Nephron progenitor cell (in vitro differentiated cells): ENCODE results near the gene ANKS1B.
"Not testable (repeated sequence)": the region's sequence is repeated elsewhere in the genome, so short reads cannot be mapped to it uniquely, and the experiment has no call there.

ENCODE experiments used
- DNase-seq: peaks from one replicate; pipeline ENCODE4 v3.0.0; 2021
- H3K27ac Mint-ChIP-seq: 2 replicates; pipeline ENCODE4 v1.8.0; 2021; ENCODE audit warnings: mild to moderate bottlenecking, moderate library complexity, mixed read lengths
- H3K27me3 Mint-ChIP-seq: 2 replicates; pipeline ENCODE4 v1.8.0; 2021; ENCODE audit warnings: mild to moderate bottlenecking, low read depth, mixed read lengths; ENCODE audit not compliant: poor library complexity
- H3K36me3 Mint-ChIP-seq: 2 replicates; pipeline ENCODE4 v1.8.0; 2021; ENCODE audit warnings: low read depth, mixed read lengths
- H3K4me1 Mint-ChIP-seq: 2 replicates; pipeline ENCODE4 v1.8.0; 2021; ENCODE audit warnings: mixed read lengths
- H3K4me3 Mint-ChIP-seq: 2 replicates; pipeline ENCODE4 v1.8.0; 2021; ENCODE audit warnings: mild to moderate bottlenecking, moderate library complexity, mixed read lengths
- H3K9me3 Mint-ChIP-seq: 2 replicates; pipeline ENCODE4 v1.8.0; 2021; ENCODE audit warnings: mild to moderate bottlenecking, moderate library complexity, mixed read lengths
- TF ChIP-seq, protein P1 (sequence below): fragments of 200-600 bp; sonication (generic); IDR thresholded peaks from 2 replicates; pipeline ENCODE4 v1.5.0; 2021; ENCODE audit warnings: antibody characterized with exemption

The ANKS1B gene

DNA sequence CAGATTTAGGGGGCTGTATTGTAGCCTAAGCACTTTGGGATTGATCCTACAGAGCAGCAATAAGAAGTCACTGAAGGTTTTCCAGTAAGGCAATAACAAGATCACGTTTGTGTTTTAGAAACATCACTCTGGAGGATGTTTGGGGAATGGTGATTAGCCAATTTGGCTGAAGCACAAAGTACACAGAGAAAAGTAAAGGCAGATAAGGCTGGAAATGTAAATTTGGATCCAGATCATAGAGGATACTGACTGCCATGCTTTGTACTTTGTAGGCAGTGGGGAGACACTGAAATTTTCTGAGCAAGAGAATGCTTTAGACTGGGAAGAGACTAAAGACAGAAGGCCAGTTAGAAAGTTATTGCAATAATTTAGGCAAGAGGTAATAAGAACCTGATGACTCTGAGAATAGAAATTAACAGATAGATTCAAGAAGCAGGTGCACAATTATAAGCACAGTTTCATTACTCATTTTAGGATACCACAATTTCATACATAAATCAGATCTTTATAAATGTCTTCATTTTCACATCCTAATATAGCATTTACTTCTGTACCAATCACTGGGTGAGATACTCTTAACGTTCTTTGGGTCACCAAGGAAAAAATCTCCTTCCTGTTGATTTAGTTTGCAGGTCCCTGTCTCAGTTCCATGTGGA is 651.7 kb downstream of the ANKS1B start:
- Mint-ChIP-seq H3K27me3 (no peaks in the 10 kb centered on the region), H3K4me3 (no peak overlapping the region), H3K27ac (no peak overlapping the region), H3K4me1 (no peaks in the 10 kb centered on the region), H3K9me3 (no peaks in the 10 kb centered on the region), H3K36me3 (no peaks in the 10 kb centered on the region)
- DNase-seq: no peak
- TF ChIP-seq, protein P1, sequence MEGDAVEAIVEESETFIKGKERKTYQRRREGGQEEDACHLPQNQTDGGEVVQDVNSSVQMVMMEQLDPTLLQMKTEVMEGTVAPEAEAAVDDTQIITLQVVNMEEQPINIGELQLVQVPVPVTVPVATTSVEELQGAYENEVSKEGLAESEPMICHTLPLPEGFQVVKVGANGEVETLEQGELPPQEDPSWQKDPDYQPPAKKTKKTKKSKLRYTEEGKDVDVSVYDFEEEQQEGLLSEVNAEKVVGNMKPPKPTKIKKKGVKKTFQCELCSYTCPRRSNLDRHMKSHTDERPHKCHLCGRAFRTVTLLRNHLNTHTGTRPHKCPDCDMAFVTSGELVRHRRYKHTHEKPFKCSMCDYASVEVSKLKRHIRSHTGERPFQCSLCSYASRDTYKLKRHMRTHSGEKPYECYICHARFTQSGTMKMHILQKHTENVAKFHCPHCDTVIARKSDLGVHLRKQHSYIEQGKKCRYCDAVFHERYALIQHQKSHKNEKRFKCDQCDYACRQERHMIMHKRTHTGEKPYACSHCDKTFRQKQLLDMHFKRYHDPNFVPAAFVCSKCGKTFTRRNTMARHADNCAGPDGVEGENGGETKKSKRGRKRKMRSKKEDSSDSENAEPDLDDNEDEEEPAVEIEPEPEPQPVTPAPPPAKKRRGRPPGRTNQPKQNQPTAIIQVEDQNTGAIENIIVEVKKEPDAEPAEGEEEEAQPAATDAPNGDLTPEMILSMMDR: no peak

DNA sequence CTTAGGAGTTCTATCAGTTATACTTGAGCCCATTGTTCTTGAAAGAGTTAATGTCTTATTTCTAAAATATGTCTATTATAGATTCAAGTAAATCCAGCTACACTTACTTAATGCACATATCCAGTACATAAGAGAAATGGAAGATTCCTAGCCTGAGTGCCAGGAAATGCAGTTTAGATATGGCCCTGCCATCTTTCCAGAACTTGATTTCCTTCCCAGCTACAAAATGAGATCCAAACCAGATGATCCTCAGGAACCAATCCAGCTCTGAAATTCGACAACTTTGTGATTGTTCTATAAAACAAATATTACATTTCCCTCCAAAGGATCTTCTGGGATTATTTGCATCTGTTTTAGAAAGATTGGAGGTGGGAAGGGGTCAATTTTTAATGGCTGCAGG is 654.5 kb downstream of the ANKS1B start:
- Mint-ChIP-seq H3K4me3 (no peak overlapping the region), H3K9me3 (no peaks in the 10 kb centered on the region), H3K36me3 (no peaks in the 10 kb centered on the region), H3K27ac (no peak overlapping the region), H3K4me1 (no peaks in the 10 kb centered on the region), H3K27me3 (no peaks in the 10 kb centered on the region)
- no peak for DNase-seq
- TF ChIP-seq, protein P1: no peak

DNA sequence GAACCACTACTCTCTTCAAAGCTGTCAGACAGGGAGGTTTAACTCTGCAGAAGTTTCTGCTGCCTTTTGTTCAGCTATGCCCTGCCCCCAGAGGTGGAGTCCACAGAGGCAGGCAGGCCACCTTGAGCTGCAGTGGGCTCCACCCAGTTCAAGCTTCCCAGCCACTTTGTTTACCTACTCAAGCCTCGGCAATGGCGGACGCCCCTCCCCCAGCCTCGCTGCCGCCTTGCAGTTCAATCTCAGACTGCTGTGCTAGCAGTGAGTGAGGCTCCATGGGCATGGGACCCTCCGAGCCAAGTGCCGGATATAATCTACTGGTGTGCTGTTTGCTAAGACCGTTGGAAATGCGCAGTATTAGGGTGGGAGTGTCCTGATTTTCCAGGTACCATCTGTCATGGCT is 663.5 kb downstream of the ANKS1B start:
- DNase-seq, H3K36me3 Mint-ChIP-seq, H3K4me3 Mint-ChIP-seq, H3K27ac Mint-ChIP-seq, H3K27me3 Mint-ChIP-seq, H3K4me1 Mint-ChIP-seq: not testable (repeated sequence)
- peaks cover 46% of the 10 kb centered on the region for H3K9me3 Mint-ChIP-seq

DNA sequence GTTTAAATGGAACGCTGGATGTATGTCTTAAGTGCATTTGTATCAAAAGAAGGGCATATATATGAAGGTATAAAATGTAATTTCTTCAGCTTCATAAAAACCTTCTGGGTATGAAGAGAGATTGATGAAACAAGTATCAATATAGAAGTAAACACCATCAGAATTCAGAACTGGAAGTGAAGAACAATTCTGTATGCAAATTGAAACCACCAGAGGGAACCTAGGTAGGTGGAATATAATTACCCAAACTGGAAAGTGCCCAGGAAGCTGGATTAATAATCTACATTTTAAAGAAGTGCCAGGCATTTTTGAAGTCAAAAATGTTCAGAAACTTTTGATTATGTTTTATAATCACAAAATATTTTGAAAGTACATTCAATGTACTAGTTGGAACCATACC is 673.4 kb downstream of the ANKS1B start:
- Mint-ChIP-seq H3K36me3 (no peaks in the 10 kb centered on the region), H3K27me3 (no peaks in the 10 kb centered on the region), H3K27ac (no peak overlapping the region), H3K4me1 (no peaks in the 10 kb centered on the region), H3K9me3 (no peaks in the 10 kb centered on the region), H3K4me3 (no peak overlapping the region)
- no peak for DNase-seq
- TF ChIP-seq, protein P1: no peak

DNA sequence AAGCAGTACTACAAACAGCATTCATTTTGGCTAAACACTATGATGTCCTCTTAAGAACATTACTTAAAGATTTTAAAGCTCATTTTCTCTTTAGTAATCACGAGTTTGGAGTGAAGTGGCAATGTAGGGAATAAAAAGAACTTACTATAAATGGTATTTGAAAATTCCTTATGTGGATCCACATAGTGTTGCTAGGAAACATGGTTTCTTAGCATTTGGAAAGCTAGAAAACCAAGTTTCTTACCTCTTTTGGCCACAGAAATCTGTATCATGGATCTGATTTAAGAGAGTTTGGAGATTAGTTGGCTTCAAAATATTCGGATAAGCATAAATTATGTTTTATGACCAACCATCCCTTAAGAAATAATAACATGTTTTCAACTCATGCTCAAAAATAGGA is 674.9 kb downstream of the ANKS1B start:
- no peak for DNase-seq
- TF ChIP-seq, protein P1: no peak
- Mint-ChIP-seq H3K27ac (no peak overlapping the region), H3K4me1 (no peaks in the 10 kb centered on the region), H3K9me3 (no peaks in the 10 kb centered on the region), H3K4me3 (no peak overlapping the region), H3K36me3 (no peaks in the 10 kb centered on the region), H3K27me3 (no peaks in the 10 kb centered on the region)

DNA sequence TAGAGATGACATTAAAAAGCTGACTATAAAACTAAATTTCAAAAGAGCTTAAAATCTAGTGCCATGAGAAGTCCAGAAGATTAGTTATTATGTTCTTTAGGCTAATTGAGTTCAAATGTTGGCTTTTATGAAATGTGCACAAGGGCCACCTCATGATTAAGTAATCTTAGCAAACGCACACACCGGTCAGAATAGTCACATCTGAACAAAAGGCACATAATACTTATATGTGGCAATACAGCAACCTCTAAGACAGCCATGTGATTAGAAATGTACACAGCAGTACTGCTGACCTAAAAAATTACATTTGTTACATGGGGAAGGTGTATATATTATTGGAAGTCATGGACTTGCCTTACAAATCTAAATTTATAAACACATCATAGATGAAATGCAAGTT is 681.9 kb downstream of the ANKS1B start:
- no peaks in the 10 kb centered on the region for H3K36me3 Mint-ChIP-seq
- no peak for DNase-seq
- TF ChIP-seq, protein P1: no peak
- H3K4me3 Mint-ChIP-seq: no peak overlapping the region
- no peaks in the 10 kb centered on the region for H3K9me3 Mint-ChIP-seq
- no peaks in the 10 kb centered on the region for H3K27me3 Mint-ChIP-seq
- no peak overlapping the region for H3K27ac Mint-ChIP-seq
- no peaks in the 10 kb centered on the region for H3K4me1 Mint-ChIP-seq
